ENCODE results near the gene RTN4R. TPM values are rescaled to one million over a fixed set of nuclear protein-coding genes. Genes with fewer than 3 reads are reported as not detected.

The RTN4R gene
- total RNA-seq, 4 donors from 2014 or later = 9.1 to 15.7 (median 12.9) TPM

DNA sequence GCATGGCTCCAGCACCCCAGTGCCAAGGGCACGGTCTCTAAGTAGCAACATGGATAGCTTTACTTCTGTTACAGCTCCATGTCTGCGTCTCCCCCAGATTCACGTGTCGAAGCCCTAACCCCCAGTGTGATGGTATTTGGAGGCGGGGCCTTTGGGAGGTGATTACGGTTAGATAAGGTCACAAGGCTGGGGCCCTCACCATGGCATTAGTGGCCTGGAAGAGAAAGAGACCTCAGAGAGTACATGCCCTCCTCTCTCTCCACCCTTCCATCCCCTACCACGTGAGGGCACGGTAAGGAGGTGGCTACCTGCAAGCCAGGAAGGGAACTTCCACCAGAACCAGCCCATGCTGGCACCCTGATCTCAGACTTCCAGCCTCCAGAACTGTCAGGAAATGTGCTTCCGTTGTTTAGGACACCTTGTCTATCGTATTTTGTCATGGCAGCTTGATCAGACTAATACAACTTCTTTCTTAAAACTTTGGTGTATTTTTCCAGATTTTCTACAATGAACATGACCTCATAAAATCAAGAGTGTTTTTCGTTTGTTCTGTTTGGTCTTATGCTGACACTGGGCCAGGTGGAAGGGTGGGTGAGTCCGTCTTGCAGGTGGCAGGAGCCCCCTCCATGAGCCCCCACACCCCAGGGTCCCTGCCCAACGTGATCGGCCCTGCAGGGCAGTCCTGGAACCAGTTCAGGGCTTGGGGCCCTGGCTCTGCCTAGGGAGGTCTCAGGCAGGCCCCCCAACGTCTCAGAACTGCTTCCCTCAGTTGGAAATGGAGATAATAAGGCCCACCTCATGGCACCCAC is 10.7 kb downstream of the RTN4R start:
- intact Hi-C loops (cut with DNase I; ENCODE audit: low total_unique reads) = no loop called here
- 89% methylated on average over 15 of the region's 15 CpGs for WGBS, 2 donors
- TF ChIP-seq POLR2A (IDR thresholded peaks at IDR 0.05) (no peak), CTCF (IDR thresholded peaks at IDR 0.05) (no peak)
- H3K4me3 ChIP-seq (ENCODE audit: low read depth, poor library complexity, severe bottlenecking) = no peak overlapping the region
- no peak for DNase-seq (ENCODE audit: low spot score in 2 of 2)

- no peak for TF ChIP-seq POLR2A (IDR thresholded peaks at IDR 0.05)
- no peak for TF ChIP-seq CTCF (IDR thresholded peaks at IDR 0.05)
- 87 to 88% methylated on average over 10 to 12 of the region's 12 CpGs for WGBS, 2 donors
- no peak for DNase-seq (ENCODE audit: low spot score in 2 of 2)
- no peak overlapping the region for H3K4me3 ChIP-seq (ENCODE audit: low read depth, poor library complexity, severe bottlenecking)
- intact Hi-C loops (cut with DNase I; ENCODE audit: low total_unique reads) = no loop called here
Observed at GRCh38 chr22:20256551-20257211, 11.4 kb downstream of the RTN4R start.

DNA sequence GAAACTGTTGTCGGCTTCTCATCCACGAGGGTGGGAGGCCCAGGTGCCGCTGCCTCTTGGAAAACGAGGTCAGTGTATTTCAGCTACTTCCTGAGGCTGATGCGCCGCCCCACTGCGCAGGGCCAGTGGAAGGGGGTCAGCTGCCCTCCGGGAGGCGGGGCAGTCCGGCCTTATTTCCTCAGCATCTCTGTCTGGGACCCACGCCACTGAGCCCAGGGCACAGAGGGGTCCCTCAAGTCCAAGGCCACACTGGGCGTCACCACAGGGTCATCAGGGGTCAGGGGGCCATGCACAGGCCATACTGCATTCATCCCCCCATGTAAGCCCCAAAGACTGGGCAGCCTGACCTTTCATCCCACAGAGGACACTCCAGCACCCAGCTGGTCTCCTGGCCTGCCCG is 12.1 kb downstream of the RTN4R start:
- 86 to 90% methylated on average over 11 of the region's 13 CpGs for WGBS, 2 donors
- no peak for DNase-seq (ENCODE audit: low spot score in 2 of 2)
- TF ChIP-seq POLR2A (IDR thresholded peaks at IDR 0.05) (no peak), CTCF (IDR thresholded peaks at IDR 0.05) (no peak)
- no peak overlapping the region for H3K4me3 ChIP-seq (ENCODE audit: low read depth, poor library complexity, severe bottlenecking)
- intact Hi-C loops (cut with DNase I; ENCODE audit: low total_unique reads) = no loop called here

- WGBS, 2 donors = 85 to 90% methylated on average over 21 to 23 of the region's 23 CpGs
- TF ChIP-seq POLR2A (IDR thresholded peaks at IDR 0.05) (no peak), CTCF (IDR thresholded peaks at IDR 0.05) (no peak)
- intact Hi-C loops (cut with DNase I; ENCODE audit: low total_unique reads) = no loop called here
- no peak for DNase-seq (ENCODE audit: low spot score in 2 of 2)
- no peak overlapping the region for H3K4me3 ChIP-seq (ENCODE audit: low read depth, poor library complexity, severe bottlenecking)
Observed at GRCh38 chr22:20254975-20255946, 12.9 kb downstream of the RTN4R start.

- TF ChIP-seq POLR2A (IDR thresholded peaks at IDR 0.05) (no peak), CTCF (IDR thresholded peaks at IDR 0.05) (no peak)
- no peak overlapping the region for H3K4me3 ChIP-seq (ENCODE audit: low read depth, poor library complexity, severe bottlenecking)
- no peak for DNase-seq (ENCODE audit: low spot score in 2 of 2)
- 76 to 91% methylated on average over 7 of the region's 7 CpGs for WGBS, 2 donors
- intact Hi-C loops (cut with DNase I; ENCODE audit: low total_unique reads) = no loop called here
Observed at GRCh38 chr22:20253161-20253560, 15.0 kb downstream of the RTN4R start.

Data from lower leg skin (tissue), 4 donors.